HepG2 (cell line): Measurements from ENCODE around the gene PXMP2. TPM values are rescaled to one million over a fixed set of nuclear protein-coding genes. Genes with fewer than 3 reads are reported as not detected.
A peak's percentile ranks its signal among the peaks of the same experiment; 100 is the strongest.

ENCODE experiments used
- BCL6 ChIP-seq: IDR thresholded peaks from 2 replicates; pipeline ENCODE4 v1.6.1; 2016; ENCODE audit warnings: missing genetic modification reagents, missing compliant biosample characterization
- CEBPG ChIP-seq: IDR thresholded peaks from 2 replicates; pipeline ENCODE4 v1.6.1; 2016
- ETV5 ChIP-seq: IDR thresholded peaks from 2 replicates; pipeline ENCODE4 v1.6.1; 2018; ENCODE audit warnings: missing biosample characterization, missing genetic modification reagents, inconsistent platforms, borderline replicate concordance
- KAT7 ChIP-seq: IDR thresholded peaks from 2 replicates; pipeline ENCODE4 v1.6.1; 2018; ENCODE audit warnings: borderline replicate concordance, missing compliant biosample characterization
- MBNL3 ChIP-seq: fragments of 250-450 bp; sonication (Bioruptor Pico); conservative IDR thresholded peaks from 2 replicates; pipeline ENCODE4 v1.8.0; 2022; ENCODE audit warnings: mild to moderate bottlenecking, inconsistent platforms
- PHF20 ChIP-seq: sonication (generic); formaldehyde crosslinking; IDR thresholded peaks from 2 replicates; pipeline ENCODE4 v1.5.0; 2020; ENCODE audit warnings: mild to moderate bottlenecking, missing genetic modification reagents
- RBAK ChIP-seq: sonication (generic); formaldehyde crosslinking; IDR thresholded peaks from 2 replicates; pipeline ENCODE4 v1.5.1; 2020; ENCODE audit warnings: mild to moderate bottlenecking, missing genetic modification reagents
- RFX1 ChIP-seq: fragments of 450-650 bp; IDR thresholded peaks from 2 replicates; pipeline ENCODE4 v1.6.1; 2017
- SIN3B ChIP-seq: fragments of 150-350 bp; IDR thresholded peaks from 2 replicates; pipeline ENCODE4 v1.6.1; 2014; ENCODE audit warnings: low read length
- SIX1 ChIP-seq: sonication (generic); formaldehyde crosslinking; IDR thresholded peaks from 2 replicates; pipeline ENCODE4 v1.4.0; 2020; ENCODE audit warnings: missing genetic modification reagents, borderline replicate concordance
- ZFY ChIP-seq: sonication (generic); formaldehyde crosslinking; IDR thresholded peaks from 2 replicates; pipeline ENCODE4 v1.4.0; 2020; ENCODE audit warnings: missing genetic modification reagents
- ZIK1 ChIP-seq: sonication (generic); formaldehyde crosslinking; IDR thresholded peaks from 2 replicates; pipeline ENCODE4 v1.5.0; 2020; ENCODE audit warnings: mild to moderate bottlenecking, low read depth, missing genetic modification reagents, borderline replicate concordance
- ZNF337 ChIP-seq: sonication (generic); formaldehyde crosslinking; IDR thresholded peaks from 2 replicates; pipeline ENCODE4 v1.5.1; 2020; ENCODE audit warnings: missing genetic modification reagents, low read depth, mild to moderate bottlenecking, borderline replicate concordance
- ZNF501 ChIP-seq: sonication (generic); formaldehyde crosslinking; IDR thresholded peaks from 2 replicates; pipeline ENCODE4 v1.5.1; 2020; ENCODE audit warnings: mild to moderate bottlenecking, moderate library complexity, missing genetic modification reagents
- ZSCAN25 ChIP-seq: sonication (generic); formaldehyde crosslinking; IDR thresholded peaks from 2 replicates; pipeline ENCODE4 v1.8.0; 2022; ENCODE audit warnings: mild to moderate bottlenecking, missing genetic modification reagents
- polyA plus RNA-seq, 8 experiments: library from polyadenylated mRNA; depleted of rRNA in 3 of 8; stranded (reverse) in 7 of 8; unstranded in 1 of 8; fragments of >200 nt; fragmentation: Illumina TruSeq in 4 of 8; extraction: Trizol in 4 of 8; gene quantifications; 2 replicates each; pipeline versions ENCODE4 v1.2.1 to v1.2.3, GENCODE V29; 2011 to 2016; ENCODE audit warnings: low read depth in 4 of 8, missing spikeins in 1 of 8, mixed read lengths in 1 of 8; ENCODE audit not compliant: insufficient read depth in 1 of 8
- total RNA-seq, 5 experiments: library from RNA; depleted of rRNA; stranded (reverse); fragments of >200 nt; fragmentation: Illumina TruSeq; extraction: Trizol; gene quantifications; 2 replicates each; pipeline ENCODE4 v1.2.3, GENCODE V29; 2016; ENCODE audit warnings: low read depth in 1 of 5
- TF ChIP-seq, protein P1 (sequence below): sonication (generic); formaldehyde crosslinking; IDR thresholded peaks from 2 replicates; pipeline ENCODE4 v1.5.0; 2020; ENCODE audit warnings: mild to moderate bottlenecking, missing genetic modification reagents, borderline replicate concordance
- TF ChIP-seq, protein P2 (sequence below): sonication (generic); formaldehyde crosslinking; IDR thresholded peaks from 2 replicates; pipeline ENCODE4 v1.4.0; 2020; ENCODE audit warnings: mild to moderate bottlenecking, missing genetic modification reagents, borderline replicate concordance
- TF ChIP-seq, protein P3 (sequence below): sonication (generic); formaldehyde crosslinking; IDR thresholded peaks from 2 replicates; pipeline ENCODE4 v1.9.0; 2022; ENCODE audit warnings: low read depth, missing genetic modification reagents

Gene PXMP2
- total and polyA plus RNA-seq, 2 of the 13 experiments (the other 11 are each of a cell fraction or from before 2014, with no cell fraction given) = 25.5 to 42.9 TPM

DNA sequence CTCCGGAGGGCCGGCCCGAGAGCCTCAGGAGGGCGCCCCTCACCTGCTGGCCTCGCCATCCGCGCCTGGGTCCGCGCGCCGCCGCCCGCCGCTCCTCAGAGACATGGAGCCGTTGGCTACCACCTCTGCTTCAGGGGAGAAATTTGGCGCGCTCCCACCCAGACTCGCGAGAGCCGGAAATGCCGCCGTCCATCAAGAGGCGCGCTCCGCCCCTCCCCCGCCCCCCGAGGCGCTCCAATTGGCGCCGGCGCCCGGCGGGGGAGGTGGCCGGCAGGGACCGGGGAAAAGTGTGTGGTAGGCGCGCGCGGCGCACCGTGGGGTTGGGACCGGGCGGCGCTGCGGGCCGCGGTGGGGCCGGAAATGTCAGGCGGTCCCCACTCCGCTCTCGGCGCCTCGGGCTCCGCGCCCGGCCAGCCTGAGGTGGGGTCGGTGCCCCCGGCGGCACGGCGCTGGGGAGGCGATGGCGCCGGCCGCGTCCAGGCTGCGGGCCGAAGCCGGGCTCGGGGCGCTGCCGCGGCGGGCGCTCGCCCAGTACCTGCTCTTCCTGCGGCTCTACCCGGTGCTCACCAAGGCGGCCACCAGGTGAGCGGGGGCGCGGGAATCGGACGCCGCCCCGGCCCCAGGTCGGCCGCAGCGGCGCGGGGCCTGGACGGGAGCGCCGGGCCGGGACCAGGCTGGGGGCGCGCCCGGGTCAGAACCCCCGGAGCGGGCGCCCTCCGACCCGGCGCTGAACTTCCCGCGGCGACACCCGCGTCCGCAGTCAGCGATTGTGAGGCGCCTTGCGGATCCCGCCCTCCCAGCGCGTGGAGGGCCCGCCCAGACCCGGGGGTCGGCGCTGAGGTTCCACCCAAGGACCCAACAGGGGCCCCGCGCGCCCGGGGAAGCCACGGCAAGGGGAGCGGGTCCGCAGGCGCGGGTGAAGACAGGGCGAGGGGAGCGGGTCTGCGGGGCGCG is at the start of gene PXMP2, which contains the start of gene POLE (continued):
- TF ChIP-seq, protein P1, sequence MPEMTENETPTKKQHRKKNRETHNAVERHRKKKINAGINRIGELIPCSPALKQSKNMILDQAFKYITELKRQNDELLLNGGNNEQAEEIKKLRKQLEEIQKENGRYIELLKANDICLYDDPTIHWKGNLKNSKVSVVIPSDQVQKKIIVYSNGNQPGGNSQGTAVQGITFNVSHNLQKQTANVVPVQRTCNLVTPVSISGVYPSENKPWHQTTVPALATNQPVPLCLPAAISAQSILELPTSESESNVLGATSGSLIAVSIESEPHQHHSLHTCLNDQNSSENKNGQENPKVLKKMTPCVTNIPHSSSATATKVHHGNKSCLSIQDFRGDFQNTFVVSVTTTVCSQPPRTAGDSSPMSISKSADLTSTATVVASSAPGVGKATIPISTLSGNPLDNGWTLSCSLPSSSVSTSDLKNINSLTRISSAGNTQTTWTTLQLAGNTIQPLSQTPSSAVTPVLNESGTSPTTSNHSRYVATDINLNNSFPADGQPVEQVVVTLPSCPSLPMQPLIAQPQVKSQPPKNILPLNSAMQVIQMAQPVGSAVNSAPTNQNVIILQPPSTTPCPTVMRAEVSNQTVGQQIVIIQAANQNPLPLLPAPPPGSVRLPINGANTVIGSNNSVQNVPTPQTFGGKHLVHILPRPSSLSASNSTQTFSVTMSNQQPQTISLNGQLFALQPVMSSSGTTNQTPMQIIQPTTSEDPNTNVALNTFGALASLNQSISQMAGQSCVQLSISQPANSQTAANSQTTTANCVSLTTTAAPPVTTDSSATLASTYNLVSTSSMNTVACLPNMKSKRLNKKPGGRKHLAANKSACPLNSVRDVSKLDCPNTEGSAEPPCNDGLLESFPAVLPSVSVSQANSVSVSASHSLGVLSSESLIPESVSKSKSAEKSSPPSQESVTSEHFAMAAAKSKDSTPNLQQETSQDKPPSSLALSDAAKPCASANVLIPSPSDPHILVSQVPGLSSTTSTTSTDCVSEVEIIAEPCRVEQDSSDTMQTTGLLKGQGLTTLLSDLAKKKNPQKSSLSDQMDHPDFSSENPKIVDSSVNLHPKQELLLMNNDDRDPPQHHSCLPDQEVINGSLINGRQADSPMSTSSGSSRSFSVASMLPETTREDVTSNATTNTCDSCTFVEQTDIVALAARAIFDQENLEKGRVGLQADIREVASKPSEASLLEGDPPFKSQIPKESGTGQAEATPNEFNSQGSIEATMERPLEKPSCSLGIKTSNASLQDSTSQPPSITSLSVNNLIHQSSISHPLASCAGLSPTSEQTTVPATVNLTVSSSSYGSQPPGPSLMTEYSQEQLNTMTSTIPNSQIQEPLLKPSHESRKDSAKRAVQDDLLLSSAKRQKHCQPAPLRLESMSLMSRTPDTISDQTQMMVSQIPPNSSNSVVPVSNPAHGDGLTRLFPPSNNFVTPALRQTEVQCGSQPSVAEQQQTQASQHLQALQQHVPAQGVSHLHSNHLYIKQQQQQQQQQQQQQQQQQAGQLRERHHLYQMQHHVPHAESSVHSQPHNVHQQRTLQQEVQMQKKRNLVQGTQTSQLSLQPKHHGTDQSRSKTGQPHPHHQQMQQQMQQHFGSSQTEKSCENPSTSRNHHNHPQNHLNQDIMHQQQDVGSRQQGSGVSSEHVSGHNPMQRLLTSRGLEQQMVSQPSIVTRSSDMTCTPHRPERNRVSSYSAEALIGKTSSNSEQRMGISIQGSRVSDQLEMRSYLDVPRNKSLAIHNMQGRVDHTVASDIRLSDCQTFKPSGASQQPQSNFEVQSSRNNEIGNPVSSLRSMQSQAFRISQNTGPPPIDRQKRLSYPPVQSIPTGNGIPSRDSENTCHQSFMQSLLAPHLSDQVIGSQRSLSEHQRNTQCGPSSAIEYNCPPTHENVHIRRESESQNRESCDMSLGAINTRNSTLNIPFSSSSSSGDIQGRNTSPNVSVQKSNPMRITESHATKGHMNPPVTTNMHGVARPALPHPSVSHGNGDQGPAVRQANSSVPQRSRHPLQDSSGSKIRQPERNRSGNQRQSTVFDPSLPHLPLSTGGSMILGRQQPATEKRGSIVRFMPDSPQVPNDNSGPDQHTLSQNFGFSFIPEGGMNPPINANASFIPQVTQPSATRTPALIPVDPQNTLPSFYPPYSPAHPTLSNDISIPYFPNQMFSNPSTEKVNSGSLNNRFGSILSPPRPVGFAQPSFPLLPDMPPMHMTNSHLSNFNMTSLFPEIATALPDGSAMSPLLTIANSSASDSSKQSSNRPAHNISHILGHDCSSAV = no peak
- TF ChIP-seq CEBPG (CRISPR knock-in tag) (no peak), ZIK1 (CRISPR knock-in tag) (no peak; the same call in 1 of the 2 replicates), KAT7 (CRISPR knock-in tag) (no peak), ZNF337 (CRISPR knock-in tag) (no peak), ZFY (peak; percentile 83), RBAK (CRISPR knock-in tag) (no peak), SIN3B (peak; percentile 94), BCL6 (CRISPR knock-in tag) (0 out of 2 replicates have a peak, but pooled peaks have one; percentile 22), ETV5 (CRISPR knock-in tag) (peak; percentile 44; the same call in 1 of the 2 replicates), PHF20 (CRISPR knock-in tag) (peak; percentile 45), ZSCAN25 (CRISPR knock-in tag) (no peak; the same call in 1 of the 2 replicates), SIX1 (no peak), RFX1 (no peak), MBNL3 (CRISPR knock-in tag) (no peak), ZNF501 (CRISPR knock-in tag) (0 out of 2 replicates have a peak, but pooled peaks have one; percentile 30)
- TF ChIP-seq, protein P2, sequence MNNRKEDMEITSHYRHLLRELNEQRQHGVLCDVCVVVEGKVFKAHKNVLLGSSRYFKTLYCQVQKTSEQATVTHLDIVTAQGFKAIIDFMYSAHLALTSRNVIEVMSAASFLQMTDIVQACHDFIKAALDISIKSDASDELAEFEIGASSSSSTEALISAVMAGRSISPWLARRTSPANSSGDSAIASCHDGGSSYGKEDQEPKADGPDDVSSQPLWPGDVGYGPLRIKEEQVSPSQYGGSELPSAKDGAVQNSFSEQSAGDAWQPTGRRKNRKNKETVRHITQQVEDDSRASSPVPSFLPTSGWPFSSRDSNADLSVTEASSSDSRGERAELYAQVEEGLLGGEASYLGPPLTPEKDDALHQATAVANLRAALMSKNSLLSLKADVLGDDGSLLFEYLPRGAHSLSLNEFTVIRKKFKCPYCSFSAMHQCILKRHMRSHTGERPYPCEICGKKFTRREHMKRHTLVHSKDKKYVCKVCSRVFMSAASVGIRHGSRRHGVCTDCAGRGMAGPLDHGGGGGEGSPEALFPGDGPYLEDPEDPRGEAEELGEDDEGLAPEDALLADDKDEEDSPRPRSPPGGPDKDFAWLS (CRISPR knock-in tag) = no peak
- TF ChIP-seq, protein P3, sequence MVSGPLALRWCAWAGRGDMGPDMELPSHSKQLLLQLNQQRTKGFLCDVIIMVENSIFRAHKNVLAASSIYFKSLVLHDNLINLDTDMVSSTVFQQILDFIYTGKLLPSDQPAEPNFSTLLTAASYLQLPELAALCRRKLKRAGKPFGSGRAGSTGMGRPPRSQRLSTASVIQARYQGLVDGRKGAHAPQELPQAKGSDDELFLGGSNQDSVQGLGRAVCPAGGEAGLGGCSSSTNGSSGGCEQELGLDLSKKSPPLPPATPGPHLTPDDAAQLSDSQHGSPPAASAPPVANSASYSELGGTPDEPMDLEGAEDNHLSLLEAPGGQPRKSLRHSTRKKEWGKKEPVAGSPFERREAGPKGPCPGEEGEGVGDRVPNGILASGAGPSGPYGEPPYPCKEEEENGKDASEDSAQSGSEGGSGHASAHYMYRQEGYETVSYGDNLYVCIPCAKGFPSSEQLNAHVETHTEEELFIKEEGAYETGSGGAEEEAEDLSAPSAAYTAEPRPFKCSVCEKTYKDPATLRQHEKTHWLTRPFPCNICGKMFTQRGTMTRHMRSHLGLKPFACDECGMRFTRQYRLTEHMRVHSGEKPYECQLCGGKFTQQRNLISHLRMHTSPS (CRISPR knock-in tag) = no peak
